Measurements from ENCODE around the gene PHOX2B.
"Not testable (repeated sequence)": the region's sequence is repeated elsewhere in the genome, so short reads cannot be mapped to it uniquely, and the experiment has no call there.

Gene PHOX2B

GRCh38 chr4:41713768-41714167 lies 34.8 kb downstream of the PHOX2B start:
- DNase-seq (ENCODE audit: extremely low read depth in 1 of 2, low read depth in 1 of 2) = no peak

- no peak for DNase-seq (ENCODE audit: extremely low read depth in 1 of 2, low read depth in 1 of 2)
Observed at GRCh38 chr4:41712425-41712824, 36.1 kb downstream of the PHOX2B start.

- not testable (repeated sequence) for DNase-seq (ENCODE audit: extremely low read depth in 1 of 2, low read depth in 1 of 2)
Observed at GRCh38 chr4:41711654-41712053, 36.9 kb downstream of the PHOX2B start.

GRCh38 chr4:41709844-41710481 lies 38.6 kb downstream of the PHOX2B start:
- DNase-seq (ENCODE audit: extremely low read depth in 1 of 2, low read depth in 1 of 2) = no peak

GRCh38 chr4:41703785-41704184 lies 44.7 kb downstream of the PHOX2B start:
- DNase-seq (ENCODE audit: extremely low read depth in 1 of 2, low read depth in 1 of 2) = no peak

- DNase-seq (ENCODE audit: extremely low read depth in 1 of 2, low read depth in 1 of 2) = no peak
Observed at GRCh38 chr4:41702770-41703169, 45.8 kb downstream of the PHOX2B start.

GRCh38 chr4:41701983-41702382 lies 46.5 kb downstream of the PHOX2B start:
- DNase-seq (ENCODE audit: extremely low read depth in 1 of 2, low read depth in 1 of 2) = no peak

GRCh38 chr4:41696763-41697162 lies 51.8 kb downstream of the PHOX2B start:
- no peak for DNase-seq (ENCODE audit: extremely low read depth in 1 of 2, low read depth in 1 of 2)

GRCh38 chr4:41696131-41696530 lies 52.4 kb downstream of the PHOX2B start:
- no peak for DNase-seq (ENCODE audit: extremely low read depth in 1 of 2, low read depth in 1 of 2)

Measured in stimulated activated CD8-positive, alpha-beta memory T cell treated with anti-CD3 and anti-CD28 coated beads, Interleukin-7, amount 100 ng/mL, for 48 hours (primary cell).